ENCODE measurements around the gene ICA1. TPM values are rescaled to one million over a fixed set of nuclear protein-coding genes. Genes with fewer than 3 reads are reported as not detected.

Gene ICA1
- total and polyA plus RNA-seq, 2 experiments from 2014 or later, result 45.2 to 83.7 TPM

- TF ChIP-seq, protein P1, sequence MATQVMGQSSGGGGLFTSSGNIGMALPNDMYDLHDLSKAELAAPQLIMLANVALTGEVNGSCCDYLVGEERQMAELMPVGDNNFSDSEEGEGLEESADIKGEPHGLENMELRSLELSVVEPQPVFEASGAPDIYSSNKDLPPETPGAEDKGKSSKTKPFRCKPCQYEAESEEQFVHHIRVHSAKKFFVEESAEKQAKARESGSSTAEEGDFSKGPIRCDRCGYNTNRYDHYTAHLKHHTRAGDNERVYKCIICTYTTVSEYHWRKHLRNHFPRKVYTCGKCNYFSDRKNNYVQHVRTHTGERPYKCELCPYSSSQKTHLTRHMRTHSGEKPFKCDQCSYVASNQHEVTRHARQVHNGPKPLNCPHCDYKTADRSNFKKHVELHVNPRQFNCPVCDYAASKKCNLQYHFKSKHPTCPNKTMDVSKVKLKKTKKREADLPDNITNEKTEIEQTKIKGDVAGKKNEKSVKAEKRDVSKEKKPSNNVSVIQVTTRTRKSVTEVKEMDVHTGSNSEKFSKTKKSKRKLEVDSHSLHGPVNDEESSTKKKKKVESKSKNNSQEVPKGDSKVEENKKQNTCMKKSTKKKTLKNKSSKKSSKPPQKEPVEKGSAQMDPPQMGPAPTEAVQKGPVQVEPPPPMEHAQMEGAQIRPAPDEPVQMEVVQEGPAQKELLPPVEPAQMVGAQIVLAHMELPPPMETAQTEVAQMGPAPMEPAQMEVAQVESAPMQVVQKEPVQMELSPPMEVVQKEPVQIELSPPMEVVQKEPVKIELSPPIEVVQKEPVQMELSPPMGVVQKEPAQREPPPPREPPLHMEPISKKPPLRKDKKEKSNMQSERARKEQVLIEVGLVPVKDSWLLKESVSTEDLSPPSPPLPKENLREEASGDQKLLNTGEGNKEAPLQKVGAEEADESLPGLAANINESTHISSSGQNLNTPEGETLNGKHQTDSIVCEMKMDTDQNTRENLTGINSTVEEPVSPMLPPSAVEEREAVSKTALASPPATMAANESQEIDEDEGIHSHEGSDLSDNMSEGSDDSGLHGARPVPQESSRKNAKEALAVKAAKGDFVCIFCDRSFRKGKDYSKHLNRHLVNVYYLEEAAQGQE (IDR thresholded peaks at IDR 0.05; ENCODE audit: unreplicated experiment), result no peak
- TF ChIP-seq ZNF114 (CRISPR knock-in tag; IDR thresholded peaks at IDR 0.05) (no peak), JUNB (IDR thresholded peaks at IDR 0.05; ENCODE audit: unreplicated experiment) (no peak), EZH2phosphoT487 (IDR thresholded peaks at IDR 0.05; ENCODE audit: unreplicated experiment) (no peak), POLR2AphosphoS5 (IDR thresholded peaks at IDR 0.05; ENCODE audit: low read depth) (no peak)
These were observed 46.2 kb downstream of the ICA1 start (continued) for GRCh38 chr7:8215648-8216333.

GRCh38 chr7:8214244-8214824, 47.6 kb downstream of the ICA1 start:
- Mint-ChIP-seq H3K36me3 (ENCODE audit: low read depth) (peaks cover 15% of the 10 kb centered on the region), H3K27ac (0 out of 2 replicates have a peak overlapping the region, but pooled peaks have one; percentile 9), H3K27me3 (ENCODE audit: insufficient read depth, low read depth, poor library complexity) (peaks cover 8% of the 10 kb centered on the region), H3K4me1 (peaks cover 61% of the 10 kb centered on the region), H3K4me3 (no peak overlapping the region), H3K9me3 (no peaks in the 10 kb centered on the region)
- H3K27ac ChIP-seq (ENCODE audit: low read depth), result no peak overlapping the region
- H2AFZ ChIP-seq, result no peak overlapping the region
- DNase-seq (ENCODE audit: low spot score), result no peak
- no peaks in the 10 kb centered on the region for H3K27me3 ChIP-seq (ENCODE audit: insufficient read depth)
- H3K36me3 ChIP-seq (ENCODE audit: insufficient read depth), result no peaks in the 10 kb centered on the region
- peaks cover 36% of the 10 kb centered on the region for H3K4me1 ChIP-seq (ENCODE audit: insufficient read depth)
- no peak for ATAC-seq
- no peaks in the 10 kb centered on the region for H4K20me1 ChIP-seq (replicated peaks; ENCODE audit: insufficient read depth)
- no peaks in the 10 kb centered on the region for H3K79me2 ChIP-seq (replicated peaks; ENCODE audit: insufficient read depth)
- H3K4me2 ChIP-seq, result no peak overlapping the region
- no peaks in the 10 kb centered on the region for H3K9me2 ChIP-seq (ENCODE audit: insufficient read depth)
- H3K4me3 ChIP-seq, result no peak overlapping the region
- 0 out of 2 replicates have a peak, but pooled peaks cover 3% of the 10 kb centered on the region for H3F3A ChIP-seq (replicated peaks; ENCODE audit: low read depth)
- no peak for TF ChIP-seq EZH2phosphoT487 (IDR thresholded peaks at IDR 0.05; ENCODE audit: unreplicated experiment)
- no peak for TF ChIP-seq JUNB (IDR thresholded peaks at IDR 0.05; ENCODE audit: unreplicated experiment)
- TF ChIP-seq, protein P1 (IDR thresholded peaks at IDR 0.05; ENCODE audit: unreplicated experiment), result no peak
- TF ChIP-seq STAT1 (IDR thresholded peaks at IDR 0.05; ENCODE audit: unreplicated experiment), result no peak
- no peak for TF ChIP-seq NANOG (IDR thresholded peaks at IDR 0.05; ENCODE audit: borderline replicate concordance)
- TF ChIP-seq ZNF114 (CRISPR knock-in tag; IDR thresholded peaks at IDR 0.05), result no peak
- TF ChIP-seq, protein P2, sequence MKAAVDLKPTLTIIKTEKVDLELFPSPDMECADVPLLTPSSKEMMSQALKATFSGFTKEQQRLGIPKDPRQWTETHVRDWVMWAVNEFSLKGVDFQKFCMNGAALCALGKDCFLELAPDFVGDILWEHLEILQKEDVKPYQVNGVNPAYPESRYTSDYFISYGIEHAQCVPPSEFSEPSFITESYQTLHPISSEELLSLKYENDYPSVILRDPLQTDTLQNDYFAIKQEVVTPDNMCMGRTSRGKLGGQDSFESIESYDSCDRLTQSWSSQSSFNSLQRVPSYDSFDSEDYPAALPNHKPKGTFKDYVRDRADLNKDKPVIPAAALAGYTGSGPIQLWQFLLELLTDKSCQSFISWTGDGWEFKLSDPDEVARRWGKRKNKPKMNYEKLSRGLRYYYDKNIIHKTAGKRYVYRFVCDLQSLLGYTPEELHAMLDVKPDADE (IDR thresholded peaks at IDR 0.05), result no peak
- TF ChIP-seq CREB1 (CRISPR knock-in tag; IDR thresholded peaks at IDR 0.05; ENCODE audit: low read depth), result no peak
- no peak for TF ChIP-seq ZNF331 (CRISPR knock-in tag; IDR thresholded peaks at IDR 0.05; ENCODE audit: low read depth)
- TF ChIP-seq, protein P3, sequence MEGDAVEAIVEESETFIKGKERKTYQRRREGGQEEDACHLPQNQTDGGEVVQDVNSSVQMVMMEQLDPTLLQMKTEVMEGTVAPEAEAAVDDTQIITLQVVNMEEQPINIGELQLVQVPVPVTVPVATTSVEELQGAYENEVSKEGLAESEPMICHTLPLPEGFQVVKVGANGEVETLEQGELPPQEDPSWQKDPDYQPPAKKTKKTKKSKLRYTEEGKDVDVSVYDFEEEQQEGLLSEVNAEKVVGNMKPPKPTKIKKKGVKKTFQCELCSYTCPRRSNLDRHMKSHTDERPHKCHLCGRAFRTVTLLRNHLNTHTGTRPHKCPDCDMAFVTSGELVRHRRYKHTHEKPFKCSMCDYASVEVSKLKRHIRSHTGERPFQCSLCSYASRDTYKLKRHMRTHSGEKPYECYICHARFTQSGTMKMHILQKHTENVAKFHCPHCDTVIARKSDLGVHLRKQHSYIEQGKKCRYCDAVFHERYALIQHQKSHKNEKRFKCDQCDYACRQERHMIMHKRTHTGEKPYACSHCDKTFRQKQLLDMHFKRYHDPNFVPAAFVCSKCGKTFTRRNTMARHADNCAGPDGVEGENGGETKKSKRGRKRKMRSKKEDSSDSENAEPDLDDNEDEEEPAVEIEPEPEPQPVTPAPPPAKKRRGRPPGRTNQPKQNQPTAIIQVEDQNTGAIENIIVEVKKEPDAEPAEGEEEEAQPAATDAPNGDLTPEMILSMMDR (conservative IDR thresholded peaks at IDR 0.05; ENCODE audit: low read depth in 2 of 2), result no peak
- no peak for TF ChIP-seq EZH2 (IDR thresholded peaks at IDR 0.05; ENCODE audit: low read depth, unreplicated experiment)
- no peak for TF ChIP-seq POLR2AphosphoS5 (IDR thresholded peaks at IDR 0.05; ENCODE audit: low read depth)
